ENCODE data around the gene ARNT2.

- no peak for TF ChIP-seq POLR2A (IDR thresholded peaks at IDR 0.05; ENCODE audit: low read length)
- no peak for TF ChIP-seq GATA1 (IDR thresholded peaks at IDR 0.05; ENCODE audit: low read depth, low read length)
Measured at GRCh38 chr15:80594091-80594889, 190.1 kb downstream of the ARNT2 start.
